HL-60 (cell line): Measurements from ENCODE around the gene TMEM270.

Experiments used
- CTCF ChIP-seq: IDR thresholded peaks from one replicate; pipeline ENCODE4 v1.5.1; 2011; ENCODE audit warnings: low read length, control low read depth, inconsistent platforms; ENCODE audit not compliant: insufficient read depth
- POLR2AphosphoS5 ChIP-seq: IDR thresholded peaks from 2 replicates; pipeline ENCODE4 v1.6.1; 2012; ENCODE audit warnings: low read depth

- no peak for TF ChIP-seq CTCF
- TF ChIP-seq POLR2AphosphoS5 = no peak
Measured at GRCh38 chr7:73879977-73880681, 19.2 kb downstream of the TMEM270 start.
